ENCODE results near the gene ATP5MK.
"Not testable (repeated sequence)": the region's sequence is repeated elsewhere in the genome, so short reads cannot be mapped to it uniquely, and the experiment has no call there.

DNA sequence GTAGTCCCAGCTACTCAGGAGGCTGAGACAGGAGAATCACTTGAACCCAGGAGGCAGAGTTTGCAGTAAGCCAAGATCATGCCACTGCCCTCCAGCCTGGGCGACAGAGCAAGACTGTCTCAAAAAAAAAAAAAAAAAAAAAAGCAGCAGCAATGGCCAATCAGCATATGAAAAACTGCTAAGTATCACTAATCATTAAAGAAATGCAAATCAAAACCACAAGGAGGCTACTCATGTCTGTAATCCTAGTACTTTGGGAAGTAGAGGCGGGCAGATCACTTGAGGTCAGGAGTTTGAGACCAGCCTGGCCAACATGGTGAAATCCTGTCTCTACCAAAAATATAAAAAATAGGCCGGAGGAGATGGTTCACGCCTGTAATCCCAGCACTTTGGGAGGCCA, 41.7 kb downstream of the ATP5MK start:
- TF ChIP-seq, protein P1, sequence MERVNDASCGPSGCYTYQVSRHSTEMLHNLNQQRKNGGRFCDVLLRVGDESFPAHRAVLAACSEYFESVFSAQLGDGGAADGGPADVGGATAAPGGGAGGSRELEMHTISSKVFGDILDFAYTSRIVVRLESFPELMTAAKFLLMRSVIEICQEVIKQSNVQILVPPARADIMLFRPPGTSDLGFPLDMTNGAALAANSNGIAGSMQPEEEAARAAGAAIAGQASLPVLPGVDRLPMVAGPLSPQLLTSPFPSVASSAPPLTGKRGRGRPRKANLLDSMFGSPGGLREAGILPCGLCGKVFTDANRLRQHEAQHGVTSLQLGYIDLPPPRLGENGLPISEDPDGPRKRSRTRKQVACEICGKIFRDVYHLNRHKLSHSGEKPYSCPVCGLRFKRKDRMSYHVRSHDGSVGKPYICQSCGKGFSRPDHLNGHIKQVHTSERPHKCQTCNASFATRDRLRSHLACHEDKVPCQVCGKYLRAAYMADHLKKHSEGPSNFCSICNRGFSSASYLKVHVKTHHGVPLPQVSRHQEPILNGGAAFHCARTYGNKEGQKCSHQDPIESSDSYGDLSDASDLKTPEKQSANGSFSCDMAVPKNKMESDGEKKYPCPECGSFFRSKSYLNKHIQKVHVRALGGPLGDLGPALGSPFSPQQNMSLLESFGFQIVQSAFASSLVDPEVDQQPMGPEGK (CRISPR knock-in tag; IDR thresholded peaks at IDR 0.05; ENCODE audit: borderline replicate concordance): not testable (repeated sequence)
- TF ChIP-seq, protein P2, sequence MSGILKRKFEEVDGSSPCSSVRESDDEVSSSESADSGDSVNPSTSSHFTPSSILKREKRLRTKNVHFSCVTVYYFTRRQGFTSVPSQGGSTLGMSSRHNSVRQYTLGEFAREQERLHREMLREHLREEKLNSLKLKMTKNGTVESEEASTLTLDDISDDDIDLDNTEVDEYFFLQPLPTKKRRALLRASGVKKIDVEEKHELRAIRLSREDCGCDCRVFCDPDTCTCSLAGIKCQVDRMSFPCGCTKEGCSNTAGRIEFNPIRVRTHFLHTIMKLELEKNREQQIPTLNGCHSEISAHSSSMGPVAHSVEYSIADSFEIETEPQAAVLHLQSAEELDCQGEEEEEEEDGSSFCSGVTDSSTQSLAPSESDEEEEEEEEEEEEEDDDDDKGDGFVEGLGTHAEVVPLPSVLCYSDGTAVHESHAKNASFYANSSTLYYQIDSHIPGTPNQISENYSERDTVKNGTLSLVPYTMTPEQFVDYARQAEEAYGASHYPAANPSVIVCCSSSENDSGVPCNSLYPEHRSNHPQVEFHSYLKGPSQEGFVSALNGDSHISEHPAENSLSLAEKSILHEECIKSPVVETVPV (CRISPR knock-in tag; IDR thresholded peaks at IDR 0.05): not testable (repeated sequence)
- TF ChIP-seq ZFP30 (CRISPR knock-in tag; IDR thresholded peaks at IDR 0.05); ISL1 (CRISPR knock-in tag; IDR thresholded peaks at IDR 0.05); RARB (CRISPR knock-in tag; IDR thresholded peaks at IDR 0.05); ARNTL (CRISPR knock-in tag; IDR thresholded peaks at IDR 0.05; ENCODE audit: borderline replicate concordance, low read depth): not testable (repeated sequence)

Data from SK-N-SH treated with all-trans-retinoic acid at 6 μM for 48 hours (cell line).